OCI-LY7 (cell line): ENCODE measurements around the gene METTL5. TPM values are rescaled to one million over a fixed set of nuclear protein-coding genes. Genes with fewer than 3 reads are reported as not detected.

Experiments used
- BruUV-seq: library from RNA; stranded (reverse); fragments of 400-500 nt; replicated peaks from 2 replicates; lab custom pipeline; 2021; lab: Mats Ljungman, UMichigan
- CTCF ChIA-PET: fragments of 300-600 bp; sonication (Branson Sonifier 250); formaldehyde crosslinking; loops from one replicate; lab custom pipeline; 2022; ENCODE audit warnings: antibody characterized with exemption; ENCODE audit not compliant: unreplicated experiment; lab: Charles Lee
- POLR2A ChIA-PET: fragments of 300-600 bp; sonication (Branson Sonifier 250); formaldehyde crosslinking; loops from one replicate; lab custom pipeline; 2022; ENCODE audit warnings: antibody characterized with exemption; lab: Charles Lee
- DNase-seq: peaks from one replicate; pipeline ENCODE4 v3.0.0-alpha.2; 2015; ENCODE audit warnings: low spot score
- H2AFZ ChIP-seq: fragments of 200-600 bp; sonication (generic), shearing (Covaris generic); 2 replicates; pipeline ENCODE4 v1.6.1; 2014; ENCODE audit warnings: mild to moderate bottlenecking, antibody characterized with exemption, low read length, moderate library complexity
- H3K27ac ChIP-seq: fragments of 200-600 bp; sonication (generic); 2 replicates; pipeline ENCODE4 v1.5.1; 2014; ENCODE audit warnings: mixed run types, low read depth, mild to moderate bottlenecking, moderate library complexity, low read length, inconsistent platforms; ENCODE audit not compliant: poor library complexity, severe bottlenecking
- H3K36me3 ChIP-seq: fragments of 200-600 bp; sonication (generic); 2 replicates; pipeline ENCODE4 v1.6.1; 2014; ENCODE audit warnings: mild to moderate bottlenecking, antibody characterized with exemption, low read length, moderate library complexity, mixed read lengths; ENCODE audit not compliant: insufficient read depth
- H3K4me1 ChIP-seq: fragments of 200-600 bp; sonication (generic); 2 replicates; pipeline ENCODE4 v1.5.1; 2014; ENCODE audit warnings: mild to moderate bottlenecking, low read length; ENCODE audit not compliant: insufficient read depth, poor library complexity, severe bottlenecking
- H3K4me2 ChIP-seq: fragments of 200-600 bp; sonication (generic); 2 replicates; pipeline ENCODE4 v1.6.1; 2014; ENCODE audit warnings: mild to moderate bottlenecking, low read length
- H3K4me3 ChIP-seq: fragments of 200-600 bp; sonication (generic); 2 replicates; pipeline ENCODE4 v1.5.1; 2014; ENCODE audit warnings: mild to moderate bottlenecking, low read depth, low read length; ENCODE audit not compliant: poor library complexity, severe bottlenecking
- H3K79me2 ChIP-seq: fragments of 200-600 bp; sonication (generic); 2 replicates; pipeline ENCODE4 v1.6.1; 2016; ENCODE audit warnings: low read depth, mild to moderate bottlenecking, low read length, moderate library complexity, mixed read lengths; ENCODE audit not compliant: insufficient read depth
- H3K9me2 ChIP-seq: fragments of 200-600 bp; sonication (generic); 2 replicates; pipeline ENCODE4 v1.6.1; 2016; ENCODE audit warnings: mild to moderate bottlenecking, low read length, mixed read lengths; ENCODE audit not compliant: insufficient read depth
- H3K9me3 ChIP-seq: fragments of 200-600 bp; sonication (generic); 2 replicates; pipeline ENCODE4 v1.6.1; 2014; ENCODE audit warnings: mild to moderate bottlenecking, mixed run types, low read length, mixed read lengths
- H4K20me1 ChIP-seq: fragments of 200-600 bp; sonication (generic); 2 replicates; pipeline ENCODE4 v1.6.1; 2014; ENCODE audit warnings: mild to moderate bottlenecking, antibody characterized with exemption, low read length, moderate library complexity, mixed read lengths; ENCODE audit not compliant: insufficient read depth
- EZH2phosphoT487 ChIP-seq: fragments of 200-600 bp; sonication (generic); IDR thresholded peaks from 2 replicates; pipeline ENCODE4 v1.6.1; 2018; ENCODE audit warnings: low read depth, borderline replicate concordance, mild to moderate bottlenecking, mixed run types, antibody characterized with exemption, low read length, moderate library complexity, mixed read lengths
- intact Hi-C: fragments of 100-400 bp; cut with micrococcal nuclease; formaldehyde crosslinking; loops from one replicate; pipeline ENCODE4 v1.10.0; 2022; ENCODE audit not compliant: unreplicated experiment
- total RNA-seq, 2 experiments: library from RNA; depleted of rRNA in 1 of 2; stranded (reverse); fragments of >200 nt in 1 of 2; shearing (Covaris generic) in 1 of 2; gene quantifications; 2 replicates each; pipeline ENCODE4 v1.2.3, GENCODE V29; 2014 to 2022
- TF ChIP-seq, protein P1 (sequence below): fragments of 200-600 bp; sonication (generic); conservative IDR thresholded peaks from 2 replicates; pipeline ENCODE4 v1.5.1; 2014; ENCODE audit warnings: mild to moderate bottlenecking, antibody characterized with exemption, low read length, moderate library complexity, mixed read lengths

Gene METTL5
- total RNA-seq, 2 experiments from 2014 or later: 52.3 to 82.2 TPM

- TF ChIP-seq EZH2phosphoT487: no peak
- TF ChIP-seq, protein P1, sequence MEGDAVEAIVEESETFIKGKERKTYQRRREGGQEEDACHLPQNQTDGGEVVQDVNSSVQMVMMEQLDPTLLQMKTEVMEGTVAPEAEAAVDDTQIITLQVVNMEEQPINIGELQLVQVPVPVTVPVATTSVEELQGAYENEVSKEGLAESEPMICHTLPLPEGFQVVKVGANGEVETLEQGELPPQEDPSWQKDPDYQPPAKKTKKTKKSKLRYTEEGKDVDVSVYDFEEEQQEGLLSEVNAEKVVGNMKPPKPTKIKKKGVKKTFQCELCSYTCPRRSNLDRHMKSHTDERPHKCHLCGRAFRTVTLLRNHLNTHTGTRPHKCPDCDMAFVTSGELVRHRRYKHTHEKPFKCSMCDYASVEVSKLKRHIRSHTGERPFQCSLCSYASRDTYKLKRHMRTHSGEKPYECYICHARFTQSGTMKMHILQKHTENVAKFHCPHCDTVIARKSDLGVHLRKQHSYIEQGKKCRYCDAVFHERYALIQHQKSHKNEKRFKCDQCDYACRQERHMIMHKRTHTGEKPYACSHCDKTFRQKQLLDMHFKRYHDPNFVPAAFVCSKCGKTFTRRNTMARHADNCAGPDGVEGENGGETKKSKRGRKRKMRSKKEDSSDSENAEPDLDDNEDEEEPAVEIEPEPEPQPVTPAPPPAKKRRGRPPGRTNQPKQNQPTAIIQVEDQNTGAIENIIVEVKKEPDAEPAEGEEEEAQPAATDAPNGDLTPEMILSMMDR: no peak
- intact Hi-C loops: loop anchor here (1.0 to 5.0 kb wide), 3 partner anchors 26 to 216 kb away; partner anchors contain the start of genes METTL5 and PPIG
- peaks cover 44% of the 10 kb centered on the region for H3K79me2 ChIP-seq
- CTCF ChIA-PET: no interaction called here
- H3K4me3 ChIP-seq: peak overlapping the region; percentile 87
- peaks cover 17% of the 10 kb centered on the region for H3K4me1 ChIP-seq
- TSS peak; percentile 65 for BruUV-seq
- H3K4me2 ChIP-seq: peak overlapping the region; percentile 94
- peaks cover 26% of the 10 kb centered on the region for H3K36me3 ChIP-seq
- H3K9me2 ChIP-seq: no peaks in the 10 kb centered on the region
- POLR2A ChIA-PET: interaction anchor here (0.6 to 1.7 kb wide), 5 partner anchors 10 to 106 kb away, joined by 3 to 9 read pairs (median 5); no protein-coding TSS in a partner anchor
- H2AFZ ChIP-seq: peak overlapping the region; percentile 87
- no peaks in the 10 kb centered on the region for H3K9me3 ChIP-seq
- H3K27ac ChIP-seq: peak overlapping the region; percentile 90
- peaks cover 7% of the 10 kb centered on the region; the same call in 1 of the 2 replicates for H4K20me1 ChIP-seq
- DNase-seq: no peak
Measured at GRCh38 chr2:169798397-169798717, 26.3 kb downstream of the METTL5 start.

DNA sequence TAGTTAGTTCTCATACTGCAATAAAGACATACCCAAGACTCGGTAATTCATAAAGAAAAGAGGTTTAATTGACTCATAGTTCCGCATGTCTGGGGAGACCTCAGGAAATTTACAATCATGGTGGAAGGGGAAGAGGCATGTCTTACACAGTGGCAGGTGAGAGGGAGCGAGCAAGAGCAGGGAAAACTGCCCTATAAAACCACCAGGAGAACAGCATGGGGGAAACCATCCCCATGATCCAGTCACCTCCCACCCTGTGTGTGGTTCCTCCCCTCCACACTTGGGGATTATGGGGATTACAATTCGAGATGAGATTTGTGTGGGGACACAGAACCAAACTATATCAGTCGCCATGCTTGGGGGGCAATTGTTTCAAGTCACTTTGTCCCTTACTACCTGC, 27.1 kb downstream of the METTL5 start:
- TF ChIP-seq, protein P1: no peak
- TF ChIP-seq EZH2phosphoT487: no peak
- CTCF ChIA-PET: no interaction called here
- H3K4me2 ChIP-seq: peak overlapping the region; percentile 94; the same call in 1 of the 2 replicates
- H2AFZ ChIP-seq: peak overlapping the region; percentile 87; the same call in 1 of the 2 replicates
- peaks cover 17% of the 10 kb centered on the region for H3K4me1 ChIP-seq
- peaks cover 7% of the 10 kb centered on the region; the same call in 1 of the 2 replicates for H4K20me1 ChIP-seq
- no peak overlapping the region for H3K27ac ChIP-seq
- H3K79me2 ChIP-seq: peaks cover 36% of the 10 kb centered on the region
- BruUV-seq: no TSS peak
- peaks cover 19% of the 10 kb centered on the region for H3K36me3 ChIP-seq
- H3K4me3 ChIP-seq: no peak overlapping the region
- DNase-seq: no peak
- intact Hi-C loops: loop anchor here (5.0 kb wide), 1 partner anchor 215 kb away; the partner anchor contains the start of gene PPIG
- no peaks in the 10 kb centered on the region for H3K9me2 ChIP-seq
- POLR2A ChIA-PET: interaction anchor here (0.6 to 1.7 kb wide), 6 partner anchors 9 to 105 kb away, joined by 3 to 9 read pairs (median 4); partner anchors contain the start of gene UBR3
- no peaks in the 10 kb centered on the region for H3K9me3 ChIP-seq

DNA sequence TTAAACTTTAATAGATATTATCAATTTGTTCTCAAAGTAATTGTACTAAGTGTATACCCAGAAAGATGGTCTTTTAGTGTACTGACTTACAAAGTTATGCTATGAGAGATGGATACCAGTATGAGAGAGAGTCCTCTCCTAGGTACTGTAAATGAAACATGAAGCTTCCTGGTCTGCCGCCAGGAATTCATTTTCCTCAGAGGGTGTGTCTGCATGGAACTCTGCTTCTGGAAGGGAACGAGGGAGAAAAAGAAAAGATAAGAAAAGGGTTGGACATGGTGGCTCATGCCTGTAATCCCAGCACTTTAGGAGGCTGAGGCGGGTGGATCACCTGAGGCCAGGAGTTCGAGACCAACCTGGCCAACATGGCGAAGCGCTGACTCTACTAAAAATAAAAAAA, 28.3 kb downstream of the METTL5 start:
- peaks cover 7% of the 10 kb centered on the region for H3K36me3 ChIP-seq
- CTCF ChIA-PET: no interaction called here
- no peak overlapping the region for H3K27ac ChIP-seq
- intact Hi-C loops: loop anchor here (5.0 kb wide), 1 partner anchor 214 kb away; the partner anchor contains the start of gene PPIG
- no peaks in the 10 kb centered on the region for H3K9me3 ChIP-seq
- no peak overlapping the region for H3K4me2 ChIP-seq
- H3K4me1 ChIP-seq: peaks cover 17% of the 10 kb centered on the region
- TF ChIP-seq, protein P1: no peak
- TF ChIP-seq EZH2phosphoT487: no peak
- H3K9me2 ChIP-seq: no peaks in the 10 kb centered on the region
- POLR2A ChIA-PET: no interaction called here
- H2AFZ ChIP-seq: no peak overlapping the region
- DNase-seq: no peak
- H4K20me1 ChIP-seq: peaks cover 7% of the 10 kb centered on the region; the same call in 1 of the 2 replicates
- no TSS peak for BruUV-seq
- no peak overlapping the region for H3K4me3 ChIP-seq
- H3K79me2 ChIP-seq: peaks cover 25% of the 10 kb centered on the region
